SK-N-SH (cell line): ENCODE results near the gene ETS1. TPM values are rescaled to one million over a fixed set of nuclear protein-coding genes. Genes with fewer than 3 reads are reported as not detected.

Experiments used
- CTCF ChIA-PET: fragments of 300-600, 350-600 bp; formaldehyde crosslinking; extraction: SDS; loops from one replicate; lab custom pipeline; 2021; lab: Yijun Ruan, JAX
- POLR2A ChIA-PET: fragments of 350-600 bp; sonication (Branson Sonifier 250); formaldehyde crosslinking; extraction: SDS; loops from one replicate; lab custom pipeline; 2020; ENCODE audit warnings: antibody characterized with exemption, inconsistent platforms; lab: Yijun Ruan, JAX
- DNase-seq: peaks from one replicate; pipeline ENCODE4 v3.0.0; 2012
- H2AFZ ChIP-seq: fragments of 200-600 bp; sonication (generic); 2 replicates; pipeline ENCODE4 v1.8.1; 2016; ENCODE audit warnings: antibody characterized with exemption, mild to moderate bottlenecking, low read depth
- H3F3A ChIP-seq: fragments of 200-600 bp; sonication (generic); replicated peaks from 2 replicates; pipeline ENCODE3; 2016; ENCODE audit warnings: antibody characterized with exemption, mild to moderate bottlenecking; ENCODE audit not compliant: insufficient read depth
- H3K27ac ChIP-seq, 2 experiments: fragments of 200-500 bp in 1 of 2; fragments of 200-600 bp in 1 of 2; sonication (Bioruptor generic) in 1 of 2; sonication (generic), shearing (Covaris generic) in 1 of 2; 2 replicates each; pipeline versions ENCODE4 v1.5.1 to v1.6.1; 2014 to 2016; ENCODE audit warnings: low read depth in 2 of 2, inconsistent platforms in 1 of 2, low read length in 1 of 2, mild to moderate bottlenecking in 1 of 2, mixed read lengths in 1 of 2
- H3K27me3 ChIP-seq: fragments of 200-600 bp; sonication (generic), shearing (Covaris generic); 2 replicates; pipeline ENCODE4 v1.6.1; 2016; ENCODE audit warnings: mixed run types; ENCODE audit not compliant: insufficient read depth
- H3K36me3 ChIP-seq, 2 experiments: fragments of 200-500 bp in 1 of 2; fragments of 200-600 bp in 1 of 2; sonication (Bioruptor generic) in 1 of 2; sonication (generic) in 1 of 2; replicated peaks in 1 of 2; 2 replicates each; pipeline versions ENCODE3 to v1.5.1; 2014 to 2016; ENCODE audit warnings: low read length in 1 of 2, mild to moderate bottlenecking in 1 of 2; ENCODE audit not compliant: insufficient read depth in 2 of 2, control insufficient read depth in 1 of 2
- H3K4me1 ChIP-seq, 2 experiments: fragments of 200-500 bp in 1 of 2; fragments of 200-600 bp in 1 of 2; sonication (Bioruptor generic) in 1 of 2; sonication (generic), shearing (Covaris generic) in 1 of 2; 2 replicates each; pipeline versions ENCODE4 v1.5.1 to v1.6.1; 2014 to 2016; ENCODE audit warnings: low read depth in 1 of 2, low read length in 1 of 2, mixed run types in 1 of 2; ENCODE audit not compliant: insufficient read depth in 2 of 2, control insufficient read depth in 1 of 2
- H3K4me2 ChIP-seq: fragments of 200-600 bp; sonication (generic), shearing (Covaris generic); 2 replicates; pipeline ENCODE4 v1.6.1; 2017; ENCODE audit warnings: mixed run types
- H3K4me3 ChIP-seq, 2 experiments: fragments of 200-500 bp in 1 of 2; fragments of 200-600 bp in 1 of 2; sonication (Bioruptor generic) in 1 of 2; sonication (generic), shearing (Covaris generic) in 1 of 2; 2 replicates each; pipeline versions ENCODE4 v1.5.1 to v1.8.1; 2014 to 2016; ENCODE audit warnings: low read depth in 2 of 2, inconsistent platforms in 1 of 2, low read length in 1 of 2, mild to moderate bottlenecking in 1 of 2, mixed read lengths in 1 of 2, moderate library complexity in 1 of 2
- H3K79me2 ChIP-seq: fragments of 200-600 bp; sonication (generic); 2 replicates; pipeline ENCODE4 v1.8.1; 2017; ENCODE audit warnings: mild to moderate bottlenecking; ENCODE audit not compliant: insufficient read depth
- H3K9ac ChIP-seq: fragments of 200-600 bp; sonication (generic); 2 replicates; pipeline ENCODE4 v1.6.1; 2017; ENCODE audit warnings: mixed run types
- H3K9me2 ChIP-seq: fragments of 200-600 bp; sonication (generic); 2 replicates; pipeline ENCODE4 v1.6.1; 2017; ENCODE audit warnings: mixed run types
- H3K9me3 ChIP-seq: fragments of 200-600 bp; sonication (generic); 2 replicates; pipeline ENCODE4 v1.6.1; 2017; ENCODE audit warnings: mixed run types, mild to moderate bottlenecking, moderate library complexity
- H4K20me1 ChIP-seq: fragments of 200-600 bp; sonication (generic); 2 replicates; pipeline ENCODE4 v1.6.1; 2017; ENCODE audit warnings: mild to moderate bottlenecking, mixed run types; ENCODE audit not compliant: insufficient read depth
- CTCF ChIP-seq: fragments of 200-600 bp; sonication (generic); IDR thresholded peaks from 2 replicates; pipeline ENCODE4 v1.6.1; 2017; ENCODE audit warnings: antibody characterized with exemption, mild to moderate bottlenecking, moderate library complexity
- ELF1 ChIP-seq: IDR thresholded peaks from 2 replicates; pipeline ENCODE4 v1.4.0; 2012
- GATA2 ChIP-seq: sonication (generic); formaldehyde crosslinking; IDR thresholded peaks from 2 replicates; pipeline ENCODE4 v1.5.0; 2020; ENCODE audit warnings: mild to moderate bottlenecking, missing genetic modification reagents
- MEF2A ChIP-seq: IDR thresholded peaks from 2 replicates; pipeline ENCODE4 v1.4.0; 2012; ENCODE audit warnings: low read depth, borderline replicate concordance
- MXI1 ChIP-seq: IDR thresholded peaks from 2 replicates; pipeline ENCODE4 v1.6.1; 2012; ENCODE audit warnings: mild to moderate bottlenecking, low read depth, low read length, improper control_type of control experiment
- NFIC ChIP-seq: IDR thresholded peaks from 2 replicates; pipeline ENCODE4 v1.4.0; 2012; ENCODE audit warnings: borderline replicate concordance
- PBX3 ChIP-seq: IDR thresholded peaks from 2 replicates; pipeline ENCODE4; 2012
- RAD21 ChIP-seq: IDR thresholded peaks from 2 replicates; pipeline ENCODE4 v1.6.1; 2012; ENCODE audit warnings: mild to moderate bottlenecking, low read length
- RXRA ChIP-seq: IDR thresholded peaks from 2 replicates; pipeline ENCODE4 v1.4.0; 2012; ENCODE audit warnings: low read depth, mild to moderate bottlenecking, borderline replicate concordance
- TAF1 ChIP-seq: IDR thresholded peaks from 2 replicates; pipeline ENCODE4 v1.6.1; 2012; ENCODE audit warnings: low read depth, mild to moderate bottlenecking, low read length, moderate library complexity, borderline replicate concordance
- USF2 ChIP-seq: fragments of 150-350 bp; IDR thresholded peaks from 2 replicates; pipeline ENCODE4 v1.6.1; 2017; ENCODE audit warnings: antibody characterized with exemption, low read length, low read depth, borderline replicate concordance
- WGBS: methylation state at CpG from one replicate; pipeline ENCODE4 v1.1.6; 2017; ENCODE audit warnings: low lambda C conversion rate; 5-methylcytosine and 5-hydroxymethylcytosine counted together
- polyA plus RNA-seq, 3 experiments: library from polyadenylated mRNA; depleted of rRNA; stranded (reverse); fragments of >200 nt; gene quantifications; 2 replicates each; pipeline ENCODE4 v1.2.3, GENCODE V29; 2012
- TF ChIP-seq, protein P1 (sequence below): IDR thresholded peaks from 2 replicates; pipeline ENCODE4 v1.6.1; 2012; ENCODE audit warnings: mild to moderate bottlenecking, low read depth, low read length, moderate library complexity
- TF ChIP-seq, protein P2 (sequence below): IDR thresholded peaks from 2 replicates; pipeline ENCODE4 v1.4.0; 2012; ENCODE audit warnings: low read depth, borderline replicate concordance
- TF ChIP-seq, protein P3 (sequence below): fragments of 150-350 bp; IDR thresholded peaks from 2 replicates; pipeline ENCODE4 v1.6.1; 2016; ENCODE audit warnings: mild to moderate bottlenecking, low read depth, low read length

ETS1 gene
- polyA plus RNA-seq, 1 of the 3 experiments (the other 2 are of a cell fraction), result 14.5 TPM

GRCh38 chr11:128482512-128483191 lies 104.7 kb downstream of the ETS1 start:
- H3K27me3 ChIP-seq, result no peaks in the 10 kb centered on the region
- H3K4me3 ChIP-seq, result no peak overlapping the region
- peaks cover 4% of the 10 kb centered on the region for H3F3A ChIP-seq
- POLR2A ChIA-PET, result no interaction called here
- H3K27ac ChIP-seq, result no peak overlapping the region; a peak in 1 of 4 replicates
- DNase-seq, result no peak
- H2AFZ ChIP-seq, result no peak overlapping the region
- TF ChIP-seq, protein P1, sequence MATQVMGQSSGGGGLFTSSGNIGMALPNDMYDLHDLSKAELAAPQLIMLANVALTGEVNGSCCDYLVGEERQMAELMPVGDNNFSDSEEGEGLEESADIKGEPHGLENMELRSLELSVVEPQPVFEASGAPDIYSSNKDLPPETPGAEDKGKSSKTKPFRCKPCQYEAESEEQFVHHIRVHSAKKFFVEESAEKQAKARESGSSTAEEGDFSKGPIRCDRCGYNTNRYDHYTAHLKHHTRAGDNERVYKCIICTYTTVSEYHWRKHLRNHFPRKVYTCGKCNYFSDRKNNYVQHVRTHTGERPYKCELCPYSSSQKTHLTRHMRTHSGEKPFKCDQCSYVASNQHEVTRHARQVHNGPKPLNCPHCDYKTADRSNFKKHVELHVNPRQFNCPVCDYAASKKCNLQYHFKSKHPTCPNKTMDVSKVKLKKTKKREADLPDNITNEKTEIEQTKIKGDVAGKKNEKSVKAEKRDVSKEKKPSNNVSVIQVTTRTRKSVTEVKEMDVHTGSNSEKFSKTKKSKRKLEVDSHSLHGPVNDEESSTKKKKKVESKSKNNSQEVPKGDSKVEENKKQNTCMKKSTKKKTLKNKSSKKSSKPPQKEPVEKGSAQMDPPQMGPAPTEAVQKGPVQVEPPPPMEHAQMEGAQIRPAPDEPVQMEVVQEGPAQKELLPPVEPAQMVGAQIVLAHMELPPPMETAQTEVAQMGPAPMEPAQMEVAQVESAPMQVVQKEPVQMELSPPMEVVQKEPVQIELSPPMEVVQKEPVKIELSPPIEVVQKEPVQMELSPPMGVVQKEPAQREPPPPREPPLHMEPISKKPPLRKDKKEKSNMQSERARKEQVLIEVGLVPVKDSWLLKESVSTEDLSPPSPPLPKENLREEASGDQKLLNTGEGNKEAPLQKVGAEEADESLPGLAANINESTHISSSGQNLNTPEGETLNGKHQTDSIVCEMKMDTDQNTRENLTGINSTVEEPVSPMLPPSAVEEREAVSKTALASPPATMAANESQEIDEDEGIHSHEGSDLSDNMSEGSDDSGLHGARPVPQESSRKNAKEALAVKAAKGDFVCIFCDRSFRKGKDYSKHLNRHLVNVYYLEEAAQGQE, result no peak
- TF ChIP-seq, all 33 proteins: peak for 0
- Histone ChIP-seq H3K36me3 (peaks cover 70 to 85% of the 10 kb centered on the region in 2 experiments), H3K9me2 (no peaks in the 10 kb centered on the region), H3K79me2 (peaks cover 95% of the 10 kb centered on the region), H3K9me3 (no peaks in the 10 kb centered on the region), H3K4me2 (no peak overlapping the region), H4K20me1 (no peaks in the 10 kb centered on the region), H3K9ac (no peak overlapping the region), H3K4me1 (peaks cover 0 to 5% of the 10 kb centered on the region in 2 experiments; a peak in 1 of 4 replicates)
- WGBS, result 95% methylated on average over 11 of the region's 11 CpGs
- CTCF ChIA-PET, result interaction anchor here (1.2 to 1.3 kb wide), 2 partner anchors 9 to 15 kb away, joined by 3 to 5 read pairs; no protein-coding TSS in a partner anchor

- Histone ChIP-seq H3K9me2 (no peaks in the 10 kb centered on the region), H2AFZ (no peak overlapping the region), H3K9me3 (no peaks in the 10 kb centered on the region), H3K27me3 (no peaks in the 10 kb centered on the region), H3K27ac (no peak overlapping the region; a peak in 1 of 4 replicates), H3F3A (peaks cover under 1% of the 10 kb centered on the region), H3K9ac (no peak overlapping the region), H3K4me2 (no peak overlapping the region), H3K4me3 (no peak overlapping the region), H3K4me1 (peaks cover 0 to 7% of the 10 kb centered on the region in 2 experiments; a peak in 1 of 4 replicates), H4K20me1 (no peaks in the 10 kb centered on the region), H3K36me3 (peaks cover 71 to 90% of the 10 kb centered on the region in 2 experiments), H3K79me2 (peaks cover 96% of the 10 kb centered on the region)
- DNase-seq, result no peak
- ChIA-PET POLR2A (no interaction called here), CTCF (interaction anchor here (1.2 to 1.3 kb wide), 2 partner anchors 8 to 14 kb away, joined by 3 to 5 read pairs; no protein-coding TSS in a partner anchor)
- WGBS, result 97% methylated on average over 3 of the region's 3 CpGs
- TF ChIP-seq, protein P2, sequence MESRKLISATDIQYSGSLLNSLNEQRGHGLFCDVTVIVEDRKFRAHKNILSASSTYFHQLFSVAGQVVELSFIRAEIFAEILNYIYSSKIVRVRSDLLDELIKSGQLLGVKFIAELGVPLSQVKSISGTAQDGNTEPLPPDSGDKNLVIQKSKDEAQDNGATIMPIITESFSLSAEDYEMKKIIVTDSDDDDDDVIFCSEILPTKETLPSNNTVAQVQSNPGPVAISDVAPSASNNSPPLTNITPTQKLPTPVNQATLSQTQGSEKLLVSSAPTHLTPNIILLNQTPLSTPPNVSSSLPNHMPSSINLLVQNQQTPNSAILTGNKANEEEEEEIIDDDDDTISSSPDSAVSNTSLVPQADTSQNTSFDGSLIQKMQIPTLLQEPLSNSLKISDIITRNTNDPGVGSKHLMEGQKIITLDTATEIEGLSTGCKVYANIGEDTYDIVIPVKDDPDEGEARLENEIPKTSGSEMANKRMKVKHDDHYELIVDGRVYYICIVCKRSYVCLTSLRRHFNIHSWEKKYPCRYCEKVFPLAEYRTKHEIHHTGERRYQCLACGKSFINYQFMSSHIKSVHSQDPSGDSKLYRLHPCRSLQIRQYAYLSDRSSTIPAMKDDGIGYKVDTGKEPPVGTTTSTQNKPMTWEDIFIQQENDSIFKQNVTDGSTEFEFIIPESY, result no peak
- TF ChIP-seq USF2, result no peak
- TF ChIP-seq MEF2A, result no peak
- no peak for TF ChIP-seq TAF1
- no peak for TF ChIP-seq CTCF
- no peak for TF ChIP-seq GATA2 (CRISPR knock-in tag)
- no peak for TF ChIP-seq RXRA
- no peak for TF ChIP-seq ELF1
- TF ChIP-seq RAD21, result no peak
- TF ChIP-seq, protein P3, sequence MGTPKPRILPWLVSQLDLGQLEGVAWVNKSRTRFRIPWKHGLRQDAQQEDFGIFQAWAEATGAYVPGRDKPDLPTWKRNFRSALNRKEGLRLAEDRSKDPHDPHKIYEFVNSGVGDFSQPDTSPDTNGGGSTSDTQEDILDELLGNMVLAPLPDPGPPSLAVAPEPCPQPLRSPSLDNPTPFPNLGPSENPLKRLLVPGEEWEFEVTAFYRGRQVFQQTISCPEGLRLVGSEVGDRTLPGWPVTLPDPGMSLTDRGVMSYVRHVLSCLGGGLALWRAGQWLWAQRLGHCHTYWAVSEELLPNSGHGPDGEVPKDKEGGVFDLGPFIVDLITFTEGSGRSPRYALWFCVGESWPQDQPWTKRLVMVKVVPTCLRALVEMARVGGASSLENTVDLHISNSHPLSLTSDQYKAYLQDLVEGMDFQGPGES, result no peak
- no peak for TF ChIP-seq NFIC
- TF ChIP-seq MXI1, result no peak
- TF ChIP-seq PBX3, result no peak
These were observed 105.3 kb downstream of the ETS1 start for GRCh38 chr11:128482092-128482491.
